ENCODE results near the gene PRKAR1A. TPM values are rescaled to one million over a fixed set of nuclear protein-coding genes. Genes with fewer than 3 reads are reported as not detected.
"Not testable (repeated sequence)": the region's sequence is repeated elsewhere in the genome, so short reads cannot be mapped to it uniquely, and the experiment has no call there.

The PRKAR1A gene
- total RNA-seq, 1 experiment from 2014 or later, result 125 TPM

DNA sequence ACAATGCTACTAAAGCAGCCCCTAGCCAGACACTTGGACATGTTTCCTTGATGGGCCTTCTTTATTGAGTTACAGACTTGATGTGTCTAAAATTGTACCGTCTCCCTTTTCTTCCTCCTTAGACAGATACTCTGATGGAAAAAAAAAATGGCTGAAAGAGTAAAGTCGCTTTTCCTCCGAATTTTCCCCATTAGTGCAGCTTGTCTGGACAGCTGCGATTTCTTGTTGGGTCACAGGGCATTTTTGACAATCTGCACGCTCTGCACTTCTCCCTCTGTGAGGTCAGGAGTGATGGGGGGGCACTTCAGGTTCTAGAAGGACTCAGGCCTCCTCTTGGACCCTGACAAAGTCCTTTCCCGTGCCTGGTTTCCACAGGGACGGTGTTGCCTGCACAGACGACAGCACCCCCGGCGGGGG lies 968 bp upstream of the PRKAR1A start:
- no peak for DNase-seq (ENCODE audit: low read depth)

DNA sequence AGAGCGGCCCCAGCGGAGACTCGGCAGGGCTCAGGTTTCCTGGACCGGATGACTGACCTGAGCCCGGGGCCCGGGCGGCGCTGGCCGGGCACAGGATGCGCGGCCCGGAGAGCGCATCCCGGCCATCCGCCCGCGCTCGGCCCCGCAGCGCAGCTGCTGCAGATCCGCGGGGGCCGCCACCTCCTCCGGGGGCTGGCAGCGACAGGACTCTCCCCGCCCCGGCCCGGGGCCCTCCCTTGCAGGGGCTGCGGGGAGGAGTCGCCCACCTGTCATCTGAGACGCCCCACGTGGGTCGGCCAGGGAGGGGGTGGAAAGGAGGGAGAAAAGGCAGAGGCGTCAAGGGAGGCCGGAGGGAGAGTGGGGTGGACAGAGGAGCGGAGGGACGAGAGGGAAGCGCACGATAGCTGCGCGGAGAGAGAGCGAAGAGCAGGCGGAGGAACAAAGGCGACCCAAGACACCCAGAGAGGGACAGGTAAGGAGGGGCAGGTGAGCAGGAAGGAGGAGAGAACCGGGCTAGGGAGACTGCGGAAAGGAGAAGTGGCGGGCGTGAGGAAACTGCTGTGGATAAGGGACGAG lies 471 bp upstream of the PRKAR1A start:
- DNase-seq (ENCODE audit: low read depth), result peak; percentile 70

DNA sequence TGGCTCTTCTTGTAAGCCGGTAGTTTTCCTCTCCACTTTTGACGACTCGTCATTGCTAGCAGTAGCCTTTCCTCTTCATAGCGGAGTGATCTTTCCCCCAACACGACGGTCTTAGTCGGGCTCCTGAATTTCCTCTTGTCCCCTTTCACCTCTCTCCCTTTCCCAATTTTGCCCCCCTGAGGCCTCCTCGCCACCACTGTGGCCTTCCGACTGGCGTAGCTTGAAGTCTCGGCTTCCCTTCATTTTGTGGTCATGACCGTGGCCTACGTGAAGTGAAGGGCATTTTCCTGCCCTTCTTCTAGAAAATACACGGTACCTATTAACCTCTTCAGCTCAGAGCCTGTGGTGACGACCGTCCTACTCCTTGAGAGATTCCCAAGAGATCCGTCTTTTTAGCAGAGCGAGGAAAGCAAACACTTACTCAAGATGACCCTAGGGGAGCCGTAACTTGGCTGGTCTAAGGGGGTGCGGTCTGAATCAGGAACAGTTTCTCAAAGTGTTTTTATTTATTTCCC lies 787 bp downstream of the PRKAR1A start:
- peak; percentile 35 for DNase-seq (ENCODE audit: low read depth)

DNA sequence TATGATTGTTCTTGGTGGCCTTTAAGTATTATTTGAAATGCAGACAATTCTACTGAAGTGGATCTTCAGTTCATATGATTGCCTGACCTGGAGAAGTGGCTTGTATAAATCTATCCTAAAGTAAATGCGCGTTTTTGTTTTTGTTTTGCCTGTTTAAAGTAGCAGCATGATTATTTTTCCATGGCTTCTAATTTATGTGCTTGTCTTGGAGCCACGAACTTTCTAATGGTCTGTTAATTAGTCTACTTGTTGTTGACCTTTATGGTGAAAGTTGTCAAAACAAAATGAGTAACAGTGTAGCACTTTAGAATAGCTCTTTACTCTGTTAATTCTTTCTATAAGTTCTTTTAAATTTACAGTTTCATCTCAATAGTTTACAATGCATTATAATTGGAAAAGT lies 1.7 kb downstream of the PRKAR1A start:
- DNase-seq (ENCODE audit: low read depth), result no peak

DNA sequence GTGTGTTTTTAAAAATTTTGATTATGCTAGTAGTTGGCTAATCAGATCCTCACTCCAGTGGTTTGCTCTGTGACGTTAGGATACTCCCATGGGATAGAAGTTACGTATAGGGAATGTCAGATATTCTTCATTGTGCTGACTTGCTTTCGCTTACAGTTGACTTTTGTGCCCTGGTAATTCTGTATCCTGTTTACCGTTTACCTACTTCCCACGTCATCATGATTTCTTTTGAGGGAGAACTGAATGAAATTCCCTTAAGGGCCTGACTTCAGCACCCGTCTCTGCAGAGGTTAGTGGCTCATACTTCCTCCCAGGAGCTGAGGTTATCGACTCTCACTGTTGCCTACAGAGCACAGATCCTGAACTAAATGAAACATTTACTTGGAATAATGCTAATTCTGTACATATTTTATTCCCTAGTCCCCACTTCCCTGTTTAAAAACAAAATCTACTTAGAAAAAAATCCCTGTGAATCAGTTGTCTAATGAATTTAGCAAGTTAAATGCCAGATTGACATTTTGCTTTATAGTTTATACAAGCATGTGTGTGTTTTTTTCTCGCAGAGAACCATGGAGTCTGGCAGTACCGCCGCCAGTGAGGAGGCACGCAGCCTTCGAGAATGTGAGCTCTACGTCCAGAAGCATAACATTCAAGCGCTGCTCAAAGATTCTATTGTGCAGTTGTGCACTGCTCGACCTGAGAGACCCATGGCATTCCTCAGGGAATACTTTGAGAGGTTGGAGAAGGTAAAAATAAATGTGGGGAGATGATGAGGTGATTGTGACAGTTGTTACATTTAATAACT lies 2.8 kb downstream of the PRKAR1A start:
- no peak for DNase-seq (ENCODE audit: low read depth)

DNA sequence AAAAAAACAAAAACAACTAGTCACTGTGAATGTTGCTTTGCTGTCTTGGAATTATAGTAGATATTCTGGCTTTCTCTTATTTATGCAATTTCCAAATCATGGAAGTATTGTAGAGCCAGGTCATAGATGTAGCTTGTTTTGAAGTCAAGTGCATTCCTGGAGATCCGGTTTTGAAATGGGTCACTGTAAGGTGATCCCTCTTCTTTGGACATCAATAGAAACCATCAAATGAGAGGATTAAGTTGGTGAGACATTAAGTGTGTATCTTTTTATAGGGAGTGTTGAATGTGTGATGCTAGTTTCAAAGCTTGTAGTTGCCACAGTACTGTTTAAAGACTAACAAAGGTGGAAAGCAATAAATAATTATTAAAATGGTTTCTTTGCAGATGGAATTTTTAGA lies 4.5 kb downstream of the PRKAR1A start:
- no peak for DNase-seq (ENCODE audit: low read depth)

DNA sequence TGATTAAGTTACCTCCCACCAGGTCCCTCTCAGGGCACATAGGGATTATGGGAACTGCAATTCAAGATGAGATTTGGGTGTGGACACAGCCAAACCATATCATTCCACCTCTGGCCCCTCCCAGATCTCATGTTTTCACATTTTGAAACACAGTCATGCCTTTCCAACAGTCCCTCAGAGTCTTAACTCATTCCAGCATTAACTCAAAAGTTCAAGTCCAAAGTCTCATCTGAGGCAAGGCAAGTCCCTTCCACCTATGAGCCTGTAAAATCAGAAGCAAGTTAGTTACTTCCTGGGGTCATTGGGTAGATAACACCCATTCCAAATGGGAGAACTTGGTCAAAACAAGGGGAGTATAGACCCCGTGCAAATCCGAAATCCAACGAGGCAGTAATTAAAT lies 5.4 kb downstream of the PRKAR1A start:
- not testable (repeated sequence) for DNase-seq (ENCODE audit: low read depth)

DNA sequence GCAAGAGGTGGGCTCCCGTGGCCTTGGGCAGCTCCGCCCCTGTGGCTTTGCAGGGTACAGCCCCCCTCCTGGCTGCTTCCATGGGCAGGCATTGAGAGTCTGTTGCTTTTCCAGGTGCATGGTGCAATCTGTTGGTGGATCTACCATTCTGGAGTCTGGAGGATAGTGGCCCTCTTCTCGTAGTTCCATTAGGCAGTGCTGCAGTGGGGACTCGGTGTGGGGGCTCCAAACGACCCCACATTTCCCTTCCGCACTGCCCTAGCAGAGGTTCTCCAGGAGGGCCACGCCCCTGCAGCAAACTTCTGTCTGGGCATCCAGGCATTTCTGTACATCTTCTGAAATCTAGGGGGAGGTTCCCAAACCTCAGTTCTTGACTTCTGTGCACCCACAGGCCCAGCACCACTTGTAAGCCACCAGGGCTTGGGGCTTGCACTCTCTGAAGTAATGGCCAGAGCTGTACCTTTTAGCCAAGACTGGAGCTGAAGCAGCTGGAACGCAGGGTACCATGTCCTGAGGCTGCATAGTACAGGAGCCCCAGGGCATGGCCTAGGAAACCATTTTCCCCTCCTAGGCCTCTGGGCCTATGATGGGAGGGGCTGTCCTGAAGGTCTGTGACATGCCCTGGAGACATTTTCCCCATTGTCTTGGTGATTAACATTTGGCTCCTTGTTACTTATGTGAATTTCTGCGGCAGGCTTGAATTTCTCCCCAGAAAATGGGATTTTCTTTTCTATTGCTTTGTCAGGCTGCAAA lies 6.0 kb downstream of the PRKAR1A start:
- DNase-seq (ENCODE audit: low read depth), result no peak

DNA sequence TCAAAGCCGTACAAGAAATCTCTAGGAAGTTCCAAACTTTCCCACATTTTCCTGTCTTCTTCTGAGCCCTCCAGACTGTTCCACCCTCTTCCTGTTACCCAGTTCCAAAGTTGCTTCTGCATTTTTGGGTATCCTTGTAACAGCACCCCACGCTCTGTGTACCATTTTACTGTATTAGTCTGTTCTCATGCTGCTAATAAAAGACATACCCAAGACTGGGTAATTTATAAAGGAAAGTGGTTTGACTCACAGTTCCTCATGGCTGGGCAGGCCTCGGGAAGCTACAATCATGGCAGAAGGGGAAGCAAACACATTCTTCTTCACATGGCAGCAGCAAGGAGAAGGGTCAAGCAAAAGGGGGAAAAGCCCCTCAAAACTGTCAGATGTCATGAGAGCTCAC lies 6.8 kb downstream of the PRKAR1A start:
- not testable (repeated sequence) for DNase-seq (ENCODE audit: low read depth)

DNA sequence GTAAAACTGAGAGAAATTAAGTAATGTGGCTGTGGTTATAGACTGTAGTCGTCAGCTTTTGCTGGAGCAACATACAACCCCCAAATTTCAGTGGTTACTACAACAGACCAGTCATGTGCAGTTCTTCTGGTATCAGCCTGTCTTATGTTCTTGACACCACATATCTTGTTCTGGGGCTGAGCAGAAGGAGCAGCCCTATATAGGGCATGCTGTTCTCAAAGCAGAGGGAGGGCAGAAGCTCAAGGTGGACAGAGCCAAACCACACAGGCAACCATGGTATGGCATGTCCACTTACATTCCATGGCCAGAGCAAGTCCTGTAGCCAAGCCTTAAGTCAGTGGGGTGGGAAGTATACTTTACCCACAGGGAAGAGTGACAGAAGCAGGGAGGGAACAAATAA lies 7.7 kb downstream of the PRKAR1A start:
- no peak for DNase-seq (ENCODE audit: low read depth)

DNA sequence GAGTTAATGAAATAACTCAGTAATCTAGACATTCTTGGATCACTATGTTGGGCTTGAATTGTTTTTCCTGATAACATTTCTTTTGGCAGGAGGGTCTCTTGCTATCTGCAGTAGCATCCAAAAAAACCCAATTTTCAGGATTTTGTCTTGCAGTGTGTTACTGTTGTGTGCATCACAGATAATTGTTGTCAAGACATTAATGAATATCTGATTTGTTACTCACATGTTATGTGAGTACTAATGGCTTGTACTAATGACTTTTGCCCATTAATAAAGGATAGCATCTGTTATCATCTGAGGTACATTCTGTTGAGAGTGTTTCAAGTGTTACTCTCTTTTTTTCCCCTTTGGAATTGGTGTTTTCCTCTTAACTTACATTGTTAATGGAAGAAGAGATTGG lies 10.0 kb downstream of the PRKAR1A start:
- DNase-seq (ENCODE audit: low read depth), result no peak

DNA sequence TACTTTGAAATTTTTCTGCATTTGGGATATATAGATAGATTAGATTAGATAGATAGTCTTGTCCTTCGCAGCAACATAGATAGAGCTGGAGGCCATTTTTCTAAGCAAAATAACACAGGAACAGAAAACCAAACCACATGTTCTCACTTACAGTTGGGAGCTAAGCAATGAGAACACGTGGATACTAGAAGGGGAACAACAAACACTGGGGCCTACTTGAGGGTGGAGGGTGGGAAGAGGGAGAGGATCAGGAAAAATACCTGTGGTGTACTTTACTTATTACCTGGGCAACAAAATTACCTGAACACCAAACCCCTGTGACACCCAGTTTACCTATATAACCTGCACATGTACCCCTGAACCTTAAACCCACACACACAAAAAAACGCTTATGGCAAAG lies 14.3 kb downstream of the PRKAR1A start:
- no peak for DNase-seq (ENCODE audit: low read depth)

DNA sequence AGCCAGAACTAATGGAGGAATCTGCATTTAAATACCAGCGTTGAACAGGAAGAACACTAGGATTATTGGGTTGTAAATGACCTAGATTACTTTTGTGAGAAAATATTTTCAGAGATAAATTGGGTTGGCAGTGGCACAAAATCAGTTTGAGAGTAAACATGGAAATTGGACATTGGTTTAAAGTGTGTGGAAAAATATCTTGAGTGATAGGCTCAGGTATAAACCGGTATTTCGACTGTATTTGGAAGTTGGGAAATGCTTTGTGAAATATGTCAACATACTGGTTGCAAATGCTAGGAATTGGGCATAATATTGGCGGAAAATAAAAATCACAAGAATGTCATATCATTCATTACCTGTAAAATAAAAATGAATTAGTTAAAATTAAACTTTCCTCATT lies 15.1 kb downstream of the PRKAR1A start:
- DNase-seq (ENCODE audit: low read depth), result no peak

DNA sequence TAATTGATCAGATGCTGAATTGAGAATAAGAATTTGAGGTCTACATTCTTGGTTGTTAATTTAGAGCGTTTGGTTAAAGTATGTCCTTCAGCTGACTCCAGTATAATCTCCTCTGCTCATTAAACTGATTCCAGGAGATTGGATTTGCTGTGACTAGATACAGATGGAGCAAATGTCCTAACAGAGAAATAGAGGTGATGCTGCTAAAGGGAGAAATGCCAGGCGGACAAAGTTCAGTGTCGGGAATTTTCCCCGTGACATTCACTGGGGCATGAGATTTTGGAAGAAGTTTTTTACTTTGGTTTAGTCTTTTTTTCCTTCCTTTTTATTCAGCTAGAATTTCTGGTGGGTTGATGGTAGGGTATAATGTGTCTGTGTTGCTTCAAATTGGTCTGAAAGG lies 19.0 kb downstream of the PRKAR1A start:
- no peak for DNase-seq (ENCODE audit: low read depth)

DNA sequence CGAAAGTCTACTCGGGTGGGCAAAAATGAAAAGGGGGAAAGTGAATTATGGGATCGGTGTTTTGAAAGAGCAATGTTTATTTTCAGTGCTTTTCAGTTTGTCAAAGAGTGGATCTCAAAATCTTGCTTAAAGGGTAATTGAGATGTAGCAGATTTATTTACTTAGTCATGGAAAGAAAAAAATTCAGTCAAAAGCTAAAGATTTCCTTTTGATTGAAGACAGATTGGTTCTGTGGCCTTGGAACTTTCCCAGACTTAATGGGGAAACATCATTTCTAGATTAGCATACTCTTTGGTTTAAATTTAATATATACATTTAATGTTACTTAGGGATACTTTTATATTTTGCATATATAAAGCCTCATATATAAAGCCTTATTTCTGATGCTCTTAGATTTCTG lies 20.6 kb downstream of the PRKAR1A start:
- DNase-seq (ENCODE audit: low read depth), result no peak

DNA sequence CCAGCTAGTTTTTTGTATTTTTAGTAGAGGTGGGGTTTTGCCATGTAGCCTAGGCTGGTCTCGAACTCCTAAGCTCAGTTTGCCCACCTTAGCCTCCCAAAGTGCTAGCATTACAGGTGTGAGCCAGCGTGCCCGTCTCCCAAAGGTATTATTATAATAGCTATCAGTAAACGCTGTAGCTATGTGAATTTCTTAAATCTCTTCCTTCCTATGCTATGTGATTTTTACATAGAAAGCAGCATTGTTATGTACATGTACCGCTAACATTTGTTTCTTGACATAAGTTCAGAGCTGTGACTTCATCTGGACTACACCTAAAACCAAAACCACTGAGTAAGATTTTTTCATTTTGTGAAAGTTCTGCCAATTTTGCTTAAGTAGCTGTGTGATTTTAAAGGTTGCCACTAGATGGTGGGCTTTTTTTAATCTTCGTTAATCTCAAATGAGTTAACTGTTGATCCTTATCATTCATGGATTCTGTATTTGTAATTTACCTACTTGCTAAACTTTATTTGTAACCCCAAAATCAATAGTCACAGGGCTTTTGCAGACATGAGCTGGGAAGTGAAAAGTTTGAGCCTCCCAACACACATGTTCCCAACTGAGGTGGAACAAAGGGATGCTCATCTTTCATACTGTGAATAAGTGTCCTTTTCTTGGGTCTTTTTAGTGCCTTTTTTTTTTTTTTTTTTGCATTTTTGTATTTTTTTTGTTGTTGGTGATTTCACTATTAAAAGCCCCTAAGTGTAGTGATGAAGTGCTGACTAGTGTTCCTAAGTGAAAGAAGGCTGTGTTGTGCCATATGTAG lies 21.9 kb downstream of the PRKAR1A start:
- no peak for DNase-seq (ENCODE audit: low read depth)

DNA sequence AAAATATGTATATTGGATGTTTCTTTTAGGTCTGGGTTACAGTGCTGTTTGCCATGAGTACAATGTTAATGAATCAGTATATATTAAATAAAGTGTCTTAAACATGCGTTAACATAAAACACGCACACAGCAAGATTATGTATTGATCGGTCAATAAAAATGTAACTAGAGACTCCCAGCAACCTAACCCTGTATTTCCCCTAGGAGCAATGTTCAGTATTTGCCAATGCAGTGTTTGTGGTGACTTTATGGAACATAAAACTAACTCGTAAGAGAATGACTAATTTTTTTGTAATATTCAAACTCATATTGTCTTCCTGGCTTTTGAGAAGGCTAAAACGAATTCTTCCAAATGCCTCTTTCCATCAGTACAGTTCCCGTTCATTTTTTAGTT lies 22.5 kb downstream of the PRKAR1A start:
- no peak for DNase-seq (ENCODE audit: low read depth)

DNA sequence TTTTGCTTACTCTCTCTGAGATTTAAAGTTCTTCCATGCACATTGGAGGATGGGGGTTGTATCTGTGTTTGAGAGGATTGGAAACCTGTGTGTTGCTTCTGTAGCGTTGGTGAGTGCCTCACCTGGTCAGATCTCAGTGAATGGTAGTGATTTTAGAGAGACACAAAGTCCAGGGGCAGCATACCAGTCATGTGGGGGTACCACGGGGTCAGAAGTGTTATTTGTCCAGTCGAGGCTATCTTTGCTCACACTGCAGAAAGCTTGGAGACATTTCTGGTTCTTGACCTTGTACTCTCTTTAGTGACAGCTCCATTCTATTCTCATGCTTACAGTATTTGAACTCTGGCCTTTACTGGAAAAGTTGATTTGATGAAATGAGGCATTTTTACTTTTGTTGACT lies 23.7 kb downstream of the PRKAR1A start:
- DNase-seq (ENCODE audit: low read depth), result no peak

DNA sequence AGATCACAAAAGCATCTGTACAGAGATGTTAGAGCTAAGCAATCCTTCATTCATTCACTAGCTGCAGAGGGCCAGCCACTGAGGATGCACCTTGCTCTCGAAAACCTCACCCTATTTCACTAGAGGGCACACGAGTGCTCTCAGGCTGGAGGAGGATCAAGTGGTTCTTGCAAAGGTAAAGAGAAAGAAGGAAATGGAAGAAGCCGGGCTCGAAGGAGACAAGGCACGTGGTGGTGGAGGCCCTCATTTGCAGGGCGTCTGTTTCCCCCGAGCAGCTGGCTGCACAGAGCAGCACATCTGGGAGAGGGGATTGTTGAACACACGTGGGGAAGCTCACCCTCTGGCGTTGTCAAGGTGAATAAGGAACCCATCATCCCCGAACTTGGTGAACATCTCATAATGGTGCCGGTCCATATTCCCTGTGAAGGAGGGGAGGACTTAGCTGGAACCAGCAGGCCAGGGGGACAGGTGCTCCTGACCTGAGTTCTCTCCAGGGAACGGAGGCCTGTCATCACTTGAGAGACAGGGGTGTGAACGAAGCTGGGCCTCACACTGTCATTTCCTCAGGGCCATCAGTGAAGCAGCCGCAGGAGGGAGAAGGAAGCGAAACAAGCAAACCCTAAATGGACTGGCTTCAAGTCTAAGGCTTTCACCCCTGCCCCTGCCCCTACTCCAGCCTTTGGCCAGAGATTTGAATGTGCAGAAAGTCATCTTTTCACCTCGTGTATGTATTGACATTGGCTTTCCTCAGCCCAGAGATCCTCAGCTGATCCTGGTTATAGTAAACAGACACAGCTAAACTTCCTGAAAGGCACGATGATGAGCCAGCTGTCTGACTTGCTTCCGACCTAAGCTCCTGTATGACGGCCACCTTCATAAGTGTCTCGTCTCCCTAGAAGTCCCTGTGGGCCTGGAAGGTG lies 27.6 kb downstream of the PRKAR1A start:
- DNase-seq (ENCODE audit: low read depth), result no peak

DNA sequence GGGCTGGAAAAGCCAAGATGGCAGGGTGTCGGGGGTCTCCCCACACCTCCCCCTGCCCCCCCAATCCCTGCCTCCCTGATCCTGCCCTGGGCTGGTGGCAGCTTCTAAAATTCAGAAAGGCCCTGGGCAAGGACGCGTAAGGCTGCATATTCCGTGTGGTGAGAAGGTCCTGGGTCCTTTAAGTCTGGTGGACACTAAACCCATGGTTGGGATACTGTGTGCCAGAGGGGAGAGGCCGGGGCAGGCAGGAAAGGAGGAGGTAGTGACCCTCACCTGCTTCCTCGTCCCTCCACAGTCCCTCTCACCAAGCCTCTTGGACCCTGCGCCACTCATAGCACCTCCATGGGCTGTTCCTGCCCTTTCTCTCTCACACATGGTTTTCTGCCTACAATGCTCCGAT lies 28.8 kb downstream of the PRKAR1A start:
- DNase-seq (ENCODE audit: low read depth), result no peak
